ENCODE data around the gene MUSTN1.

- TF ChIP-seq, protein P1, sequence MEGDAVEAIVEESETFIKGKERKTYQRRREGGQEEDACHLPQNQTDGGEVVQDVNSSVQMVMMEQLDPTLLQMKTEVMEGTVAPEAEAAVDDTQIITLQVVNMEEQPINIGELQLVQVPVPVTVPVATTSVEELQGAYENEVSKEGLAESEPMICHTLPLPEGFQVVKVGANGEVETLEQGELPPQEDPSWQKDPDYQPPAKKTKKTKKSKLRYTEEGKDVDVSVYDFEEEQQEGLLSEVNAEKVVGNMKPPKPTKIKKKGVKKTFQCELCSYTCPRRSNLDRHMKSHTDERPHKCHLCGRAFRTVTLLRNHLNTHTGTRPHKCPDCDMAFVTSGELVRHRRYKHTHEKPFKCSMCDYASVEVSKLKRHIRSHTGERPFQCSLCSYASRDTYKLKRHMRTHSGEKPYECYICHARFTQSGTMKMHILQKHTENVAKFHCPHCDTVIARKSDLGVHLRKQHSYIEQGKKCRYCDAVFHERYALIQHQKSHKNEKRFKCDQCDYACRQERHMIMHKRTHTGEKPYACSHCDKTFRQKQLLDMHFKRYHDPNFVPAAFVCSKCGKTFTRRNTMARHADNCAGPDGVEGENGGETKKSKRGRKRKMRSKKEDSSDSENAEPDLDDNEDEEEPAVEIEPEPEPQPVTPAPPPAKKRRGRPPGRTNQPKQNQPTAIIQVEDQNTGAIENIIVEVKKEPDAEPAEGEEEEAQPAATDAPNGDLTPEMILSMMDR (IDR thresholded peaks at IDR 0.05) = no peak
- TF ChIP-seq POLR2A (IDR thresholded peaks at IDR 0.05) = no peak
- TF ChIP-seq POLR2AphosphoS5 (IDR thresholded peaks at IDR 0.05; ENCODE audit: insufficient read depth in 1 of 2, low read depth in 1 of 2) = no peak
Observed at GRCh38 chr3:52819936-52820335, 14.9 kb downstream of the MUSTN1 start.
